ENCODE measurements around the gene TLX3.

- TF ChIP-seq CTCF (IDR thresholded peaks at IDR 0.05) (no peak), ZFX (IDR thresholded peaks at IDR 0.05; ENCODE audit: borderline replicate concordance) (no peak)
Measured at GRCh38 chr5:171288066-171288465, 21.0 kb upstream of the TLX3 start.

Data from 22Rv1 (cell line).